HepG2 (cell line): ENCODE measurements around the gene RAD17. TPM values are rescaled to one million over a fixed set of nuclear protein-coding genes. Genes with fewer than 3 reads are reported as not detected.

Source experiments
- CREM ChIP-seq, 2 experiments: sonication (generic) in 1 of 2; formaldehyde crosslinking in 1 of 2; IDR thresholded peaks; 2 replicates each; pipeline versions ENCODE4 v1.4.0 to v1.6.1; 2016 to 2020; ENCODE audit warnings: antibody characterized with exemption in 1 of 2, mild to moderate bottlenecking in 1 of 2, missing genetic modification reagents in 1 of 2
- HDAC1 ChIP-seq: sonication (generic); formaldehyde crosslinking; IDR thresholded peaks from 2 replicates; pipeline ENCODE4 v1.5.1; 2020; ENCODE audit warnings: mild to moderate bottlenecking, missing genetic modification reagents
- HNRNPH1 ChIP-seq: fragments of 200-400 bp; formaldehyde crosslinking; optimal IDR thresholded peaks from 2 replicates; pipeline ENCODE3; 2017; ENCODE audit warnings: mild to moderate bottlenecking, low read depth, low read length
- MED13 ChIP-seq: sonication (generic); formaldehyde crosslinking; IDR thresholded peaks from 2 replicates; pipeline ENCODE4 v1.5.0; 2020; ENCODE audit warnings: missing genetic modification reagents
- PHB2 ChIP-seq: fragments of 450-650 bp; IDR thresholded peaks from 2 replicates; pipeline ENCODE4 v1.6.1; 2018; ENCODE audit not compliant: partially characterized antibody
- SNAPC4 ChIP-seq: sonication (generic); formaldehyde crosslinking; IDR thresholded peaks from 2 replicates; pipeline ENCODE4 v1.4.0; 2020; ENCODE audit warnings: mild to moderate bottlenecking, missing genetic modification reagents
- STAT6 ChIP-seq: sonication (generic); formaldehyde crosslinking; IDR thresholded peaks from 2 replicates; pipeline ENCODE4 v1.4.0; 2020; ENCODE audit warnings: missing genetic modification reagents, mild to moderate bottlenecking, borderline replicate concordance
- XBP1 ChIP-seq: sonication (generic); formaldehyde crosslinking; IDR thresholded peaks from 2 replicates; pipeline ENCODE4 v1.5.0; 2020; ENCODE audit warnings: missing genetic modification reagents
- ZBTB8A ChIP-seq: sonication (generic); formaldehyde crosslinking; IDR thresholded peaks from 2 replicates; pipeline ENCODE4 v1.4.0; 2020; ENCODE audit warnings: mild to moderate bottlenecking, low read depth, missing genetic modification reagents, borderline replicate concordance
- ZSCAN20 ChIP-seq: sonication (generic); formaldehyde crosslinking; IDR thresholded peaks from 2 replicates; pipeline ENCODE4 v1.4.0; 2020; ENCODE audit warnings: missing genetic modification reagents, mild to moderate bottlenecking, borderline replicate concordance
- polyA plus RNA-seq, 8 experiments: library from polyadenylated mRNA; depleted of rRNA in 3 of 8; stranded (reverse) in 7 of 8; unstranded in 1 of 8; fragments of >200 nt; fragmentation: Illumina TruSeq in 4 of 8; extraction: Trizol in 4 of 8; gene quantifications; 2 replicates each; pipeline versions ENCODE4 v1.2.1 to v1.2.3, GENCODE V29; 2011 to 2016; ENCODE audit warnings: low read depth in 4 of 8, missing spikeins in 1 of 8, mixed read lengths in 1 of 8; ENCODE audit not compliant: insufficient read depth in 1 of 8
- total RNA-seq, 5 experiments: library from RNA; depleted of rRNA; stranded (reverse); fragments of >200 nt; fragmentation: Illumina TruSeq; extraction: Trizol; gene quantifications; 2 replicates each; pipeline ENCODE4 v1.2.3, GENCODE V29; 2016; ENCODE audit warnings: low read depth in 1 of 5
- TF ChIP-seq, protein P1 (sequence below): sonication (generic); formaldehyde crosslinking; IDR thresholded peaks from 2 replicates; pipeline ENCODE4 v1.4.0; 2020; ENCODE audit warnings: missing genetic modification reagents

Gene RAD17
- total and polyA plus RNA-seq, 2 of the 13 experiments (the other 11 are each of a cell fraction or from before 2014, with no cell fraction given): 24.0 to 25.9 TPM

- TF ChIP-seq CREM (IDR thresholded peaks at IDR 0.05) (0 out of 2 replicates have a peak, but pooled peaks have one; percentile 19), CREM (CRISPR knock-in tag; IDR thresholded peaks at IDR 0.05) (no peak), SNAPC4 (CRISPR knock-in tag) (no peak), XBP1 (CRISPR knock-in tag) (0 out of 2 replicates have a peak, but pooled peaks have one; percentile 28), PHB2 (no peak), HNRNPH1 (no peak), MED13 (0 out of 2 replicates have a peak, but pooled peaks have one; percentile 1), STAT6 (CRISPR knock-in tag) (0 out of 2 replicates have a peak, but pooled peaks have one; percentile 32), HDAC1 (CRISPR knock-in tag) (no peak), ZSCAN20 (CRISPR knock-in tag) (0 out of 2 replicates have a peak, but pooled peaks have one; percentile 2), ZBTB8A (CRISPR knock-in tag) (no peak)
- TF ChIP-seq, protein P1, sequence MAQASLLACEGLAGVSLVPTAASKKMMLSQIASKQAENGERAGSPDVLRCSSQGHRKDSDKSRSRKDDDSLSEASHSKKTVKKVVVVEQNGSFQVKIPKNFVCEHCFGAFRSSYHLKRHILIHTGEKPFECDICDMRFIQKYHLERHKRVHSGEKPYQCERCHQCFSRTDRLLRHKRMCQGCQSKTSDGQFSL (CRISPR knock-in tag): peak; percentile 85
Measured at GRCh38 chr5:69368458-69369339, 919 bp upstream of the RAD17 start (continued).
